ENCODE measurements around the gene IGSF3. TPM values are rescaled to one million over a fixed set of nuclear protein-coding genes. Genes with fewer than 3 reads are reported as not detected.
"Not testable (repeated sequence)": the region's sequence is repeated elsewhere in the genome, so short reads cannot be mapped to it uniquely, and the experiment has no call there.

The IGSF3 gene
- total RNA-seq, 1 experiment from 2014 or later: 31.0 TPM

GRCh38 chr1:116599369-116599768 lies 68.2 kb downstream of the IGSF3 start:
- not testable (repeated sequence) for DNase-seq (ENCODE audit: low spot score)

- not testable (repeated sequence) for DNase-seq (ENCODE audit: low spot score)
Observed at GRCh38 chr1:116598420-116599036, 69.0 kb downstream of the IGSF3 start.

GRCh38 chr1:116597388-116597787 lies 70.1 kb downstream of the IGSF3 start:
- not testable (repeated sequence) for DNase-seq (ENCODE audit: low spot score)

GRCh38 chr1:116596742-116597307 lies 70.7 kb downstream of the IGSF3 start:
- DNase-seq (ENCODE audit: low spot score): not testable (repeated sequence)

- peak; percentile 49 for DNase-seq (ENCODE audit: low spot score)
Observed at GRCh38 chr1:116595946-116596741, 71.4 kb downstream of the IGSF3 start.

- not testable (repeated sequence) for DNase-seq (ENCODE audit: low spot score)
Observed at GRCh38 chr1:116595065-116595840, 72.3 kb downstream of the IGSF3 start.

GRCh38 chr1:116593977-116594376 lies 73.6 kb downstream of the IGSF3 start:
- not testable (repeated sequence) for DNase-seq (ENCODE audit: low spot score)

GRCh38 chr1:116593401-116593800 lies 74.1 kb downstream of the IGSF3 start:
- not testable (repeated sequence) for DNase-seq (ENCODE audit: low spot score)

- DNase-seq (ENCODE audit: low spot score): not testable (repeated sequence)
Observed at GRCh38 chr1:116591951-116592605, 75.5 kb downstream of the IGSF3 start.

GRCh38 chr1:116591006-116591950 lies 76.3 kb downstream of the IGSF3 start:
- not testable (repeated sequence) for DNase-seq (ENCODE audit: low spot score)

GRCh38 chr1:116590359-116591005 lies 77.1 kb downstream of the IGSF3 start:
- not testable (repeated sequence) for DNase-seq (ENCODE audit: low spot score)

GRCh38 chr1:116589101-116589735 lies 78.3 kb downstream of the IGSF3 start:
- peak; percentile 55 for DNase-seq (ENCODE audit: low spot score)

- DNase-seq (ENCODE audit: low spot score): no peak
Observed at GRCh38 chr1:116587501-116588227, 79.9 kb downstream of the IGSF3 start.

GRCh38 chr1:116586741-116587143 lies 80.8 kb downstream of the IGSF3 start:
- no peak for DNase-seq (ENCODE audit: low spot score)

- DNase-seq (ENCODE audit: low spot score): no peak
Observed at GRCh38 chr1:116585886-116586285, 81.6 kb downstream of the IGSF3 start.

GRCh38 chr1:116581323-116581885 lies 86.1 kb downstream of the IGSF3 start:
- no peak for DNase-seq (ENCODE audit: low spot score)

GRCh38 chr1:116580446-116581322 lies 86.8 kb downstream of the IGSF3 start:
- no peak for DNase-seq (ENCODE audit: low spot score)

All from HT-29 (cell line).